Epithelial cell of esophagus (primary cell): ENCODE measurements around the gene FGD5.

ENCODE experiments used
- DNase-seq: peaks from one replicate; pipeline ENCODE4 v3.0.0; 2010; ENCODE audit warnings: low read depth
- H3K4me3 ChIP-seq: 2 replicates; pipeline ENCODE4 v1.5.1; 2011; ENCODE audit warnings: mild to moderate bottlenecking, low read length, control low read depth
- TF ChIP-seq, protein P1 (sequence below): IDR thresholded peaks from 2 replicates; pipeline ENCODE4 v1.5.1; 2011; ENCODE audit warnings: low read depth, mild to moderate bottlenecking, low read length, control low read depth, inconsistent platforms; ENCODE audit not compliant: insufficient read depth; ENCODE audit errors: missing control alignments

The FGD5 gene

DNA sequence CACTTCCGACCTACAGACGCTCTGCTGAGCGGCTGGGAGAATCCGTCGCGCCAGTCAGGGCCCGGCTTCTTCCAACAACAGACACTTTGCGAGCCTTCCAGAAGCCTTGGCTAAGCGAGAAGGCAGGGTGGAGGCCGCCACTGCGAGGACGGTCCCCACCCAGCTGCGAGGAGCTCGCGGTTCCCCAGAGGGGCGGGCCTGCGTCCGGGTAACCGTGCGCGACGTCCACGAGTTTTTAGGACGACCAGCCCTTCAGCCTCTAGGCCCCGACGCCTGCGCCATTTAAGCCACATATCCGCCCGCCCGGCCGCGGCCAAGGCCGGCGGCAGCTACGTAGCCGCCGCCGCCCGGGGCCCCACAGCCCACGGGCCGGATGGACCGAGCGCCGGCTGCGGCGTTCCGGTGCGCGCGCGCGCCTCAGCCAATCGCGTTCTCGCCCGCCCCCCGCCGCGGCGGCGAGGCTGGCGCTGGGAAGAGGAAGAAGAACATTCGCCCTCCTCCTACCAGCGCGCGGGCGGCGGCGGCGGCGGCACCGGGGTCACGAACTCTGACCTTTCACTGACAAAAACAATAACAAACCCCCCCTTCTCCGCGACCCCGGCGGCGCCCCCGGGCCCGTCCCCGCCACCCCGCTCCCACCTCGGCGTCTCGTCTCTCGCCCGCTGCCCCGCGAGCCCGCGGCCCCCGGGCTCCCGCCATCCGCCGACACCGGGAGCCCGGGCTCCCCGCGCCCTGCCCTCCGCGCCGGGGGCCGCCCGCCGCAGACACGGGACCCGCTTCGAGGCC is 128.5 kb downstream of the FGD5 start, which contains the start of gene NR2C2:
NR2C2 (plus strand) TSS at position 484 of the 786 bp plus-strand sequence. CDS start 56,332 bp downstream, outside the sequence.
- DNase-seq: peak; percentile 83
- H3K4me3 ChIP-seq: peak within 1 kb of the TSS; percentile 81
- TF ChIP-seq, protein P1, sequence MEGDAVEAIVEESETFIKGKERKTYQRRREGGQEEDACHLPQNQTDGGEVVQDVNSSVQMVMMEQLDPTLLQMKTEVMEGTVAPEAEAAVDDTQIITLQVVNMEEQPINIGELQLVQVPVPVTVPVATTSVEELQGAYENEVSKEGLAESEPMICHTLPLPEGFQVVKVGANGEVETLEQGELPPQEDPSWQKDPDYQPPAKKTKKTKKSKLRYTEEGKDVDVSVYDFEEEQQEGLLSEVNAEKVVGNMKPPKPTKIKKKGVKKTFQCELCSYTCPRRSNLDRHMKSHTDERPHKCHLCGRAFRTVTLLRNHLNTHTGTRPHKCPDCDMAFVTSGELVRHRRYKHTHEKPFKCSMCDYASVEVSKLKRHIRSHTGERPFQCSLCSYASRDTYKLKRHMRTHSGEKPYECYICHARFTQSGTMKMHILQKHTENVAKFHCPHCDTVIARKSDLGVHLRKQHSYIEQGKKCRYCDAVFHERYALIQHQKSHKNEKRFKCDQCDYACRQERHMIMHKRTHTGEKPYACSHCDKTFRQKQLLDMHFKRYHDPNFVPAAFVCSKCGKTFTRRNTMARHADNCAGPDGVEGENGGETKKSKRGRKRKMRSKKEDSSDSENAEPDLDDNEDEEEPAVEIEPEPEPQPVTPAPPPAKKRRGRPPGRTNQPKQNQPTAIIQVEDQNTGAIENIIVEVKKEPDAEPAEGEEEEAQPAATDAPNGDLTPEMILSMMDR: no peak

DNA sequence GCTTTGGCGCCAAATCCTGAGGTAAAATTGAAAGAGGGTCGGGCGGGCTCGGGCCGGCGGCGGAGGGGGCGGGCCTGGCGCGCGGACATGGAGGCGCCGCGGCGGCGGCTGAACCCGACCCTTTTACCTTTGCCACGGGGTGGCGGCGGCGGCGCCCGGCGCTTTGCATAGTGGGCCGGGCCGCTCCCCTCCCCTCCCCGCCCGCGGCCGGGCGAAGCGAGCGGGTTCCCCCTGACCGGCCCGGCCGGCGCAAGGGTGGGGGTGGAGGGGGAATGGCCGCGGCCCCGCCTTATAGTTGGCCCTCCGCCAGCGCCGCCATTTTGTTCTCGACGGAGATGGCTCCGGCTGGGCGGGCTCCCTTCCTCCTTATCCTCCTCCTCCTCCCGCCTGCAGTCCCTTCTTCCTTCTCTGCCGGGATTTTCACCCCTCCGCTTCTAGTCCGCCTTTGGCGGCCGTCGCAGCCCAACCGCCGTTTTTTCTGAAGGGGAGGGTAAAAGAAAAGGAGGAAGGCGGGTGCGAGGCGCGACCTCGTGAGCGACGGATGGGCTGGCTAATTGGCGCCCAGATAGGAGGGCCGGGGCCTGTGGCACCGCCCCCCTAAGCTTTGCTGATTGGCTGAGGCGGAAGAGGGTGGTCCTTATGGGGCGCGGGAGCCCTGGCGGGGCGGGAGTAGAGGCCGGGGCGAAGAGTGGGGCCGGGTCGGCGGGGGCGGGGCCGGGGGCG is 129.3 kb downstream of the FGD5 start:
- TF ChIP-seq, protein P1: no peak

DNA sequence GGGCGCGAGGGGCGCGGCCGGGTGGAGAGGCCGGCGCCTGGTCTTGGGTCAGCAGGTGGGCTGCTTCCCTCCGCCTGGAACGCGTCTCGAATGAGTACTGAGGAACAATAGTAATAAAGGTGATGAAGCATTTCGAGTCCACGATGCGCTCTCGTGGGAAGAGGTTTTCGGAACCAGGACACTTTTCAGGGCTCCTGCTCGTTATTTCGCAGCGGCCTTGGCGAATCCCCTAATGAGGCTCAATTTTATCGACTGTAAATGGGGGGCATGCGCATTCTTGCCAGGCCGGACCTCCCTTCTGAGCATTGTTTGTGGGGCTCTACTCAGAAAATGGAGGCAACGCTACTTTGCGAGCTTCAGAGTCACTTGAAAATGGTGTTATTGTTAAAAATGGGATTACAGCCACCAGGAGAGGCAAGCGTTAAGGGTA is 129.9 kb downstream of the FGD5 start:
- TF ChIP-seq, protein P1: no peak
- DNase-seq: no peak
- peak overlapping the region; percentile 71 for H3K4me3 ChIP-seq

More for the DNA sequence above, 129.3 kb downstream of the FGD5 start:
- peak; percentile 96 for DNase-seq
- H3K4me3 ChIP-seq: peak overlapping the region; percentile 71

DNA sequence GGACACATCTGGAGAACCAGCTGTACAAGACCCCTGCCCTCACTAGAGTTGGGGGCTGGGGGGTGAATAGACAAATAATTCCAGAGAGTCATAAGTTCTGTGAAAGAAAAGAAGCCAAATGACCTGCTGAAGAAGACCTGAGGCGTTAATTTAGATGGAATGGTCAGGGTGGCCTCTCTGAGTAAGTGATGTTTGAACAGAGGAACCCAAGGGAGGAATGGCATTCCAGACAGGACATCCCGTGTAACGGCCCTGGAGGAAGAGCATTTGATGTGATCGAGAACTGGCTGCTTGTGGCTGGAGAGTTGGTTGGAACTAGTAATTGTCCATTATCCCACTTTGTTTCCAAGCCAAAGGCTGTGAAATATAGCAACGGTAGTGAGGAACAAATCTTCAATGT is 130.4 kb downstream of the FGD5 start:
- DNase-seq: no peak
- H3K4me3 ChIP-seq: peak overlapping the region; percentile 71
- TF ChIP-seq, protein P1: no peak

DNA sequence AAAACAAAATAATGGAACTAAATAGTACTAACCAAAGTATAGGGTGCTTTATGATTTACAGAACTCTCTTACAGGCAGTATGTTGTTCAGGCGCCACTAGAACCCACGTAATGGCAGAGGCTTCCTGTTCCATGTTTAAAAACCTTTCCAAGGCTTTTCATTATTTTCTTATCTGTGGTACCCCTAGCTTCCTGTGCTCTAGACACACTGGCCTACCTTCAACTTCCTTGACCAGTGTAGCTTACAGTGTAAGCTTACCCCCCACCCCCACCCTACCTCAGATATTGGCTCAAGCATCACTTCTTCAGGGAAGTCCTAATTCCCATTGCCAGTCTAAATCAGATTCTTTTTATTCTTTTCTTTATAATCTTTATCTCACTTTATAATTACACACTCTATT is 131.5 kb downstream of the FGD5 start:
- TF ChIP-seq, protein P1: no peak
- H3K4me3 ChIP-seq: no peak overlapping the region
- no peak for DNase-seq

DNA sequence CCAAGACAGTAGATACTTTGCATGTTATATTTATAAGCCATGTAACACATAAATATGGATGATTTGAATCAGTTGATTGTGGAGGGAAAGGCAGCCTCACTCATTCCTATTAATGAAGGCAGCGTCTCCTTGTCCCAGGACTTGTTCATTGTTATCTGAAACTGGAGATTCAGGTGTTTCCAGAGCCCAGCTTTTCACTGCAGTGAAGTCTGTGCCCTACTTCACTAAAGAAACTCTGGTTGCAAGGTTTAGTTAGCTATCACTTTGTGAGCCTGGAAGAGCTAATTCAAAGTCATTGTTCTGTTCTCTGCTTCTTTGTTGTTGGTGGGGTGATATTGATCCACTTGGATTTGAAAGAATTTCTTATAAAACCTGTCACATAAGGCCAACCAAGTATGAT is 138.4 kb downstream of the FGD5 start:
- TF ChIP-seq, protein P1: no peak
- H3K4me3 ChIP-seq: no peak overlapping the region
- no peak for DNase-seq
